Measurements from ENCODE around the gene ZNF419. TPM values are rescaled to one million over a fixed set of nuclear protein-coding genes. Genes with fewer than 3 reads are reported as not detected.

ZNF419 gene
- total and polyA plus RNA-seq, 2 of the 4 experiments (the other 2 are of a cell fraction), result 6.4 to 20.3 TPM

GRCh38 chr19:57512845-57513244 lies 25.3 kb downstream of the ZNF419 start:
- Histone ChIP-seq H4K5ac (ENCODE audit: low read depth, low read length) (no peak overlapping the region), H3K14ac (replicated peaks; ENCODE audit: low read depth, low read length) (no peak overlapping the region), H3K9me3 (ENCODE audit: control insufficient read depth, insufficient read depth, low read length) (peaks cover 32% of the 10 kb centered on the region), H3K9me1 (ENCODE audit: insufficient read depth, low read length) (no peaks in the 10 kb centered on the region), H3K18ac (ENCODE audit: low read depth, low read length) (no peak overlapping the region), H2BK5ac (ENCODE audit: low read depth, low read length, poor library complexity, severe bottlenecking) (no peak overlapping the region), H2AK9ac (replicated peaks; ENCODE audit: low read depth, low read length, poor library complexity) (no peak overlapping the region), H3K4me2 (ENCODE audit: low read depth, low read length) (no peak overlapping the region), H4K91ac (ENCODE audit: insufficient read depth, low read depth, low read length) (no peak overlapping the region), H2AFZ (replicated peaks; ENCODE audit: low read length, poor library complexity) (no peak overlapping the region), H2BK15ac (ENCODE audit: low read depth, low read length) (no peak overlapping the region), H3K4ac (ENCODE audit: low read depth, low read length) (no peak overlapping the region), H3K9ac (ENCODE audit: low read depth, low read length) (no peak overlapping the region), H2BK20ac (ENCODE audit: low read depth, low read length) (no peak overlapping the region), H3K23ac (ENCODE audit: low read depth, low read length) (no peak overlapping the region), H3K79me1 (ENCODE audit: low read depth in 1 of 2, low read length in 2 of 2) (no peaks in the 10 kb centered on the region; a peak in 1 of 4 replicates), H2BK120ac (ENCODE audit: low read depth, low read length) (no peak overlapping the region), H3K27me3 (ENCODE audit: control insufficient read depth, insufficient read depth, low read length) (no peaks in the 10 kb centered on the region), H3K56ac (ENCODE audit: extremely low read depth, insufficient read depth, low read length) (no peak overlapping the region), H3K4me1 (ENCODE audit: control insufficient read depth, insufficient read depth, low read length) (no peaks in the 10 kb centered on the region), H2AK5ac (ENCODE audit: low read depth, low read length) (no peak overlapping the region), H3K36me3 (ENCODE audit: control insufficient read depth, insufficient read depth, low read length) (peaks cover 31% of the 10 kb centered on the region), H3K4me3 (ENCODE audit: insufficient read depth, low read depth, low read length) (no peak overlapping the region), H4K8ac (ENCODE audit: low read depth in 2 of 2, low read length in 2 of 2) (no peak overlapping the region), H3K27ac (ENCODE audit: insufficient read depth, low read length) (no peak overlapping the region), H4K20me1 (ENCODE audit: insufficient read depth, low read length) (no peaks in the 10 kb centered on the region)
- dilution Hi-C loops (cut with HindIII; ENCODE audit: low sequenced_read_pairs, unreplicated experiment), result no loop called here
- BruUV-seq (replicated peaks), result no TSS peak
- DNase-seq (peak; percentile 34), ATAC-seq (ENCODE audit: low read depth) (no peak)
- TF ChIP-seq MAZ (IDR thresholded peaks at IDR 0.05; ENCODE audit: borderline replicate concordance, low read depth, low read length) (no peak), SMC3 (IDR thresholded peaks at IDR 0.05; ENCODE audit: low read depth, low read length) (no peak), FOS (IDR thresholded peaks at IDR 0.05; ENCODE audit: low read depth, low read length) (no peak), CEBPB (IDR thresholded peaks at IDR 0.05; ENCODE audit: low read depth, low read length) (no peak), USF2 (IDR thresholded peaks at IDR 0.05; ENCODE audit: low read depth, low read length) (no peak), NFE2L2 (IDR thresholded peaks at IDR 0.05; ENCODE audit: low read depth, low read length) (no peak), MXI1 (IDR thresholded peaks at IDR 0.05; ENCODE audit: borderline replicate concordance, low read depth, low read length) (no peak), CTCF (conservative IDR thresholded peaks at IDR 0.05; ENCODE audit: low read depth, low read length) (no peak)
- ChIA-PET POLR2A (ENCODE audit: unreplicated experiment) (no interaction called here), CTCF (no interaction called here)
- in situ Hi-C loops (cut with MboI; ENCODE audit: low sequenced_read_pairs), result no loop called here
- intact Hi-C loops (cut with micrococcal nuclease), result no loop called here
- 100% methylated on average over 1 of the region's 6 CpGs; no CpG with 5 or more reads in 1 of the 2 experiments for WGBS, 2 experiments (ENCODE audit: extremely low coverage in 2 of 2, insufficient read length in 1 of 2)

Data from IMR-90 (cell line).